WERI-Rb-1 (cell line): ENCODE data around the gene AUH.

Experiments used
- DNase-seq: peaks from one replicate; pipeline ENCODE4 v3.0.0-alpha.2; 2020
- H3K27ac ChIP-seq: fragments of 250-450 bp; sonication (Bioruptor Pico); 2 replicates; pipeline ENCODE4 v1.5.1; 2020; ENCODE audit warnings: mild to moderate bottlenecking, moderate library complexity
- H3K27me3 ChIP-seq: fragments of 250-450 bp; sonication (Bioruptor Pico); 2 replicates; pipeline ENCODE4 v1.5.1; 2021; ENCODE audit warnings: mild to moderate bottlenecking, low read depth, moderate library complexity; ENCODE audit not compliant: insufficient read depth, severe bottlenecking
- H3K36me3 ChIP-seq: fragments of 250-450 bp; sonication (Bioruptor Pico); 2 replicates; pipeline ENCODE4 v1.5.1; 2020; ENCODE audit warnings: mild to moderate bottlenecking, moderate library complexity
- H3K4me3 ChIP-seq: 2 replicates; pipeline ENCODE4 v1.5.1; 2011; ENCODE audit warnings: low read depth, mild to moderate bottlenecking, control low read depth, low read length
- H3K9me3 ChIP-seq: fragments of 250-450 bp; sonication (Bioruptor Pico); 2 replicates; pipeline ENCODE4 v1.5.1; 2021; ENCODE audit warnings: mild to moderate bottlenecking, moderate library complexity; ENCODE audit not compliant: severe bottlenecking
- CTCF ChIP-seq: IDR thresholded peaks from 2 replicates; pipeline ENCODE4 v1.5.1; 2011; ENCODE audit warnings: low read depth, mild to moderate bottlenecking, control low read depth, inconsistent platforms, low read length

The AUH gene

GRCh38 chr9:91333551-91333950, 28.2 kb downstream of the AUH start:
- Histone ChIP-seq H3K4me3 (no peak overlapping the region), H3K9me3 (no peaks in the 10 kb centered on the region), H3K27me3 (no peaks in the 10 kb centered on the region), H3K36me3 (no peaks in the 10 kb centered on the region), H3K27ac (no peak overlapping the region)
- no peak for DNase-seq
- no peak for TF ChIP-seq CTCF

- no peak overlapping the region for H3K4me3 ChIP-seq
- no peak for TF ChIP-seq CTCF
- H3K9me3 ChIP-seq: no peaks in the 10 kb centered on the region
- H3K27me3 ChIP-seq: no peaks in the 10 kb centered on the region
- no peak overlapping the region for H3K27ac ChIP-seq
- no peak for DNase-seq
- peaks cover under 1% of the 10 kb centered on the region; the same call in 1 of the 2 replicates for H3K36me3 ChIP-seq
Measured at GRCh38 chr9:91332546-91333231, 29.0 kb downstream of the AUH start.

- no peak overlapping the region for H3K27ac ChIP-seq
- H3K27me3 ChIP-seq: no peaks in the 10 kb centered on the region
- H3K36me3 ChIP-seq: peaks cover 9% of the 10 kb centered on the region
- no peak for DNase-seq
- no peak for TF ChIP-seq CTCF
- no peak overlapping the region for H3K4me3 ChIP-seq
- no peaks in the 10 kb centered on the region for H3K9me3 ChIP-seq
Measured at GRCh38 chr9:91331849-91332248, 29.9 kb downstream of the AUH start.

- H3K4me3 ChIP-seq: no peak overlapping the region
- no peaks in the 10 kb centered on the region for H3K9me3 ChIP-seq
- H3K36me3 ChIP-seq: peaks cover 9% of the 10 kb centered on the region
- no peak for DNase-seq
- no peak overlapping the region for H3K27ac ChIP-seq
- no peak for TF ChIP-seq CTCF
- no peaks in the 10 kb centered on the region for H3K27me3 ChIP-seq
Measured at GRCh38 chr9:91328186-91328585, 33.5 kb downstream of the AUH start.

GRCh38 chr9:91321691-91322090, 40.0 kb downstream of the AUH start:
- H3K4me3 ChIP-seq: no peak overlapping the region
- H3K9me3 ChIP-seq: no peaks in the 10 kb centered on the region
- TF ChIP-seq CTCF: no peak
- no peaks in the 10 kb centered on the region for H3K36me3 ChIP-seq
- no peak overlapping the region for H3K27ac ChIP-seq
- no peak for DNase-seq
- H3K27me3 ChIP-seq: no peaks in the 10 kb centered on the region

- TF ChIP-seq CTCF: no peak
- Histone ChIP-seq H3K4me3 (no peak overlapping the region), H3K36me3 (no peaks in the 10 kb centered on the region), H3K27me3 (no peaks in the 10 kb centered on the region), H3K9me3 (no peaks in the 10 kb centered on the region), H3K27ac (no peak overlapping the region)
- DNase-seq: no peak
Measured at GRCh38 chr9:91320299-91320698, 41.4 kb downstream of the AUH start.
